ENCODE data around the gene EFCAB6. TPM values are rescaled to one million over a fixed set of nuclear protein-coding genes. Genes with fewer than 3 reads are reported as not detected.

Gene EFCAB6
- total and polyA plus RNA-seq, 3 donors from 2014 or later = 41.3 to 108 (median 81.5) TPM

DNA sequence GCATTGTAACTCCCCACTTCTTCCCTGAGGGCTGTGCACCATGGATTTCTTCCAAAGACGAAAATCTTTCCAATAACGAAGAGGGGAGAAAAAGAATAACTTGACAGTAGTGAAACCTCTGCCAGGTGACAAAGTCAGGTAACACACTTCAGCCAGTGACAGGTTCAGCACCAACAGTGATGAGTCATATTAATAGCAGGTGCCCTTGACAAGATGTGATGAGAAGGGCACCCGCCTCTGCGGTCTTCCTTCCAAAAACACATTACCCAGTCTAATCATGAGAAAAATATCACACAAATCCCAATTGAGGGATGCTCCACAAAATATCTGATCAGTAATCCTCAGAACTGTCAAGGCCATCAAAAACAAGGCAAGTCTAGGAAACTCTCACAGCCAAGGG, 157.8 kb downstream of the EFCAB6 start:
- no peak overlapping the region for H3K4me3 ChIP-seq
- H3K9me3 ChIP-seq = no peaks in the 10 kb centered on the region
- no peaks in the 10 kb centered on the region for H3K27me3 ChIP-seq
- no peak overlapping the region for H3K27ac ChIP-seq
- TF ChIP-seq POLR2A (IDR thresholded peaks at IDR 0.05) = no peak
- TF ChIP-seq, protein P1, sequence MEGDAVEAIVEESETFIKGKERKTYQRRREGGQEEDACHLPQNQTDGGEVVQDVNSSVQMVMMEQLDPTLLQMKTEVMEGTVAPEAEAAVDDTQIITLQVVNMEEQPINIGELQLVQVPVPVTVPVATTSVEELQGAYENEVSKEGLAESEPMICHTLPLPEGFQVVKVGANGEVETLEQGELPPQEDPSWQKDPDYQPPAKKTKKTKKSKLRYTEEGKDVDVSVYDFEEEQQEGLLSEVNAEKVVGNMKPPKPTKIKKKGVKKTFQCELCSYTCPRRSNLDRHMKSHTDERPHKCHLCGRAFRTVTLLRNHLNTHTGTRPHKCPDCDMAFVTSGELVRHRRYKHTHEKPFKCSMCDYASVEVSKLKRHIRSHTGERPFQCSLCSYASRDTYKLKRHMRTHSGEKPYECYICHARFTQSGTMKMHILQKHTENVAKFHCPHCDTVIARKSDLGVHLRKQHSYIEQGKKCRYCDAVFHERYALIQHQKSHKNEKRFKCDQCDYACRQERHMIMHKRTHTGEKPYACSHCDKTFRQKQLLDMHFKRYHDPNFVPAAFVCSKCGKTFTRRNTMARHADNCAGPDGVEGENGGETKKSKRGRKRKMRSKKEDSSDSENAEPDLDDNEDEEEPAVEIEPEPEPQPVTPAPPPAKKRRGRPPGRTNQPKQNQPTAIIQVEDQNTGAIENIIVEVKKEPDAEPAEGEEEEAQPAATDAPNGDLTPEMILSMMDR (IDR thresholded peaks at IDR 0.05) = no peak
- H3K36me3 ChIP-seq (ENCODE audit: low read depth, missing control alignments) = no peaks in the 10 kb centered on the region
- intact Hi-C loops (cut with DNase I; ENCODE audit: low total_unique reads) = no loop called here
- no peak for DNase-seq
- 89 to 91% methylated on average over 4 of the region's 4 CpGs for WGBS, 2 donors
- no peaks in the 10 kb centered on the region for H3K4me1 ChIP-seq

DNA sequence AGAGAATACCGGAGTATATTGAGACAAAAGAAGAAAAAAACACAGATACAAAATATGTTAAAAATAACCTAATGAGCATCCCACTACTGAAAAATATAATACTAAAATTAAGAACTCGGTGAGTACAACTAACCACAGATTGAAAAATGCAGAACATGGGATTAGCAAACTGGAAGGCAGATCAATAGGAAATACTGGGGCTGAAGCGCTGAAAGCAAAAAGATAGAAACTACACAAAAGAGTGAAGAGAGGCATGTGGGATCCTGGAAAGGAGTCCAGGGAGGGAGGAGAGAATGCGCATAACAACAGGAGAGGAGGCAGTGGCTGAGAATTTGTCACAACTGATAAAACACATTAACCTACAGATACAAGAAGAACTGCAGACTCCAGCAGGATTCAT, 159.3 kb downstream of the EFCAB6 start:
- TF ChIP-seq, protein P1 (IDR thresholded peaks at IDR 0.05) = no peak

DNA sequence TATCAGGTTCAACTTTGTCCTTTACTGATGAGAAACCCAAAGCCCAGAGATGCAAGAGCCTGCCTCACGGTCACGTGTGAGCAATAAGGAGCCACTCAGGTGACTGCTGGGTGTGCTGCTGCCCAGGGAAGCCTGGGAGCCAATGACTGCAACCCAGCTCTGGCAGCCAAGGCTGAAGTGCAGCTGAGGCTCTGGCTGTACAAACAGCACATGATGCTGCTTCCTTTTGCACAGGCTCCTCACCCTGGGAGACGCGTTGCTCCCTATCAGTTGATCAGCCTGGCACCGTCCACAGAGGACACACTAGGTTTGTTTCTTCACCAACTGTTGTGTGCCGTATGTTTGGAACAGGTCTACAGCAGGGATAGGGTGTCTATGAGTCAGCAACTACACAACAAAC, 168.7 kb downstream of the EFCAB6 start:
- H3K4me1 ChIP-seq = no peaks in the 10 kb centered on the region
- TF ChIP-seq POLR2A (IDR thresholded peaks at IDR 0.05) = no peak
- TF ChIP-seq, protein P1 (IDR thresholded peaks at IDR 0.05) = no peak
- H3K4me3 ChIP-seq = no peak overlapping the region
- no peak for DNase-seq
- H3K27ac ChIP-seq = no peak overlapping the region
- WGBS, 2 donors = 68 to 72% methylated on average over 3 to 6 of the region's 6 CpGs
- H3K27me3 ChIP-seq = no peaks in the 10 kb centered on the region
- intact Hi-C loops (cut with DNase I; ENCODE audit: low total_unique reads) = no loop called here
- H3K9me3 ChIP-seq = no peaks in the 10 kb centered on the region
- no peaks in the 10 kb centered on the region for H3K36me3 ChIP-seq (ENCODE audit: low read depth, missing control alignments)

More for the DNA sequence above, 159.3 kb downstream of the EFCAB6 start:
- Histone ChIP-seq H3K4me1 (no peaks in the 10 kb centered on the region), H3K36me3 (ENCODE audit: low read depth, missing control alignments) (no peaks in the 10 kb centered on the region), H3K4me3 (no peak overlapping the region), H3K27me3 (no peaks in the 10 kb centered on the region), H3K9me3 (no peaks in the 10 kb centered on the region), H3K27ac (no peak overlapping the region)
- DNase-seq = no peak
- intact Hi-C loops (cut with DNase I; ENCODE audit: low total_unique reads) = no loop called here
- WGBS, 2 donors = 99% methylated on average over 4 of the region's 4 CpGs

DNA sequence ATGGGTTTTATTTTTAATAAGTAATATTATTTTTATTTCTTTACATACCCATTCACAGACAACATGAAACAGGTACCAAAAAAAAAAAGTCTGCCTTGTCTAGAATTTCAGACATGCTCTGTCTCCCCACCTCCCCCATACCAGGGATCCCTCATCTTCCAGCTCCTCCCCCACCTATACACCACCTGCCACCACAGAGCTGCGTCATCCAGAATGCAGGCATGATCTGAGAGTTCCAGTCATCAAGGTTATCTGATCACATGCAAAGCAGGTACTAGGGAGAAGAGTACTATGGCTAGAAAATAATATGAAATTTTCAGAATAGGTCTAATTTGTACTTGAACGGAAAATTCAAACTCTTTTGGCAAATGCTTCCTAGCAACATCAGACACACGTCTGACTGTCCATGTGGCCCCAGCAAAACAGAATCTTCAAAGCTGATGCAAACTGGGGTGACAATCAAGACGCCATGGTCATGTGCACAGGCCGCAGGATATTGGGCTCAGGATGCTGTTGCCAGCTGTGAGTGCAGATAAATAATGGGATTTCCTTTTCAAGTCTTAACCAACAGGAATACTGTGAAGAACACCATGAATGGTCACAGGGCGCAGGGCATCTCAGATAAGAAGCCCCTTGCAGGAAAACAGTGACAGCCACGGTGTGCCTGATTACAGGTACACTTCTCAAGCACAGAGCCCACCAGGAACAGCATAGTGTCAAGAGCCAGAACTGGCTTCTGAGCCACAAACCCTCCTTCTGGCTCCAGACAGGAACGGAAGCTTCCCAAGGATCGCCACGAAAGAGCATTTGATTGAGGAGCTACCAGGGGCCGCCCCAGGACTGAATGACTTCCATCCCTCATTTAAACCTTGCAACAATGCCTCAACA, 169.5 kb downstream of the EFCAB6 start:
- no peak overlapping the region for H3K27ac ChIP-seq
- H3K4me1 ChIP-seq = no peaks in the 10 kb centered on the region
- WGBS, 2 donors = 86 to 87% methylated on average over 10 to 11 of the region's 11 CpGs
- no peak for DNase-seq
- intact Hi-C loops (cut with DNase I; ENCODE audit: low total_unique reads) = no loop called here
- H3K36me3 ChIP-seq (ENCODE audit: low read depth, missing control alignments) = no peaks in the 10 kb centered on the region
- no peak overlapping the region for H3K4me3 ChIP-seq
- H3K27me3 ChIP-seq = no peaks in the 10 kb centered on the region
- TF ChIP-seq, protein P1 (IDR thresholded peaks at IDR 0.05) = no peak
- no peak for TF ChIP-seq POLR2A (IDR thresholded peaks at IDR 0.05)
- H3K9me3 ChIP-seq = no peaks in the 10 kb centered on the region
